ENCODE measurements around the gene CBS.
"Not testable (repeated sequence)": the region's sequence is repeated elsewhere in the genome, so short reads cannot be mapped to it uniquely, and the experiment has no call there.

Gene CBS

DNA sequence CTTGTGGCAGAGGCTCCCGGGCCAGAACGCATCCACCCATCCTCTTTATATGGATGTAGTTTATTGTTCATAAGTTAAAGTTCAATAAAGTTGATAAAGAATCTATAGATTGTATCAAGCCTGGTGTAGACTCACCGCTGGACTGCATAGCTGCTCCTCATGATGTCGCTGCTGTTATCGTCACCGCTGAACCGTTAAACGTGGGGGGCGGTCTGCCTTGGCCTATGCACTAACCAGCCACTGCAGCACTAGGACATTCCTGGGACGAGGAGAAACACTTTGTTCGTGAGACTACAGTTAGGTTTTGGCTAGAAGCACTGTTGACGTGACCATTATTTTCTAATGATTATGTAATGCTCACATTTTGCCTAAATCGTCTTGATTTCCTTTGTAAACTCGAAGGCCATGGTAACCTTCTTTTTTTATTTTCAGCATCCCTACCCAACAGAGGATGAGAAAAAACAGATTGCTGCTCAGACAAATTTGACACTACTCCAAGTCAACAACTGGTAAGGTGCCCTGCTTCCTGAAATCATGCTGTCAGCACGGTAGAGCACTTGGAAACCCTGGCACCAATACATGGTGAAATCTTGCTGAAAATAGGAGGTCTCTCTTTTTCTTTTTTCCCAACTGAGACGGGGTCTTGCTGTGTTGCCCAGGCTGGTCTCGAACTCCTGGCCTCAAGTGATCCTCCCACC, 51.0 kb downstream of the CBS start:
- DNase-seq (ENCODE audit: low spot score): no peak

GRCh38 chr21:43023175-43023574, 52.5 kb downstream of the CBS start:
- no peak for DNase-seq (ENCODE audit: low spot score)

GRCh38 chr21:43021756-43022600, 53.7 kb downstream of the CBS start:
- no peak for DNase-seq (ENCODE audit: low spot score)

- no peak for DNase-seq (ENCODE audit: low spot score)
Observed at GRCh38 chr21:43021191-43021590, 54.4 kb downstream of the CBS start.

DNA sequence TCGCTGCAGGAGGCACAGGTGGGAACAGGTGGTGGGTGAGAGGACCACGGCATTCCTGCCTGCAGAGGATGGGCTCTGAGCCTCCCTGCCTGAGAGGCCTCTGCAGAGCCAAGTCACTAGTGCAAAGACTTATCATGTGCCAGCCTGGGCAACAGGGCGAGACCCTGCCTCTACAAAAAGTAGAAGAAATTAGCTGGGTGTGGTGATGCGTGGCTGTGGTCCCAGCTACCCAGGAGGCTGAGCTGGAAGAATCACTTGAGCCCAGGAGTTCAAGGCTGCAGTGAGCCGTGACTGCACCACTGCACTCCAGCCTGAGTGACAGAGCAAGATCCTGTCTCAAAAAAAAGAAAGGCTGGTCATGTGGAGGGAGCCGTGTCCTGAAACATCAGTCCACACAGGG, 54.9 kb downstream of the CBS start:
- no peak for DNase-seq (ENCODE audit: low spot score)

DNA sequence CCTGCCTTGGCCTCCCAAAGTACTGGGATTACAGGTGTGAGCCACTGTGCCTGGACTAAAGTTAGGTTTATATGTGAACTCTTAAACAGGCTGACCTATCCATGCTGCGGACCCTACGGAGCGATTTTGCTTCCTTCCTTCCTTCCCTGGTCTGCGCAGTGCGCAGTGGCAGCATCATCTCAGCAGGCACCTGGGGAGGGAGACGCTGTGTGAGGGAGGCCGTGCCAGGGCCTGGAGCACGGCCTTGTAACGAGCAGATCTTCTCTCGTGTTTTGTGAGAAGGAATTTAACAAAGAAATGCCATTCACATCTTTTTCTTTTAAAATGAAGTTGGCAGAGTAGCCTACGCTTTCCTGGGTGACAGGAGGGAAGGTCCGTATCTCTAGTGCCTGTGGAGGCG, 55.5 kb downstream of the CBS start:
- no peak for DNase-seq (ENCODE audit: low spot score)

DNA sequence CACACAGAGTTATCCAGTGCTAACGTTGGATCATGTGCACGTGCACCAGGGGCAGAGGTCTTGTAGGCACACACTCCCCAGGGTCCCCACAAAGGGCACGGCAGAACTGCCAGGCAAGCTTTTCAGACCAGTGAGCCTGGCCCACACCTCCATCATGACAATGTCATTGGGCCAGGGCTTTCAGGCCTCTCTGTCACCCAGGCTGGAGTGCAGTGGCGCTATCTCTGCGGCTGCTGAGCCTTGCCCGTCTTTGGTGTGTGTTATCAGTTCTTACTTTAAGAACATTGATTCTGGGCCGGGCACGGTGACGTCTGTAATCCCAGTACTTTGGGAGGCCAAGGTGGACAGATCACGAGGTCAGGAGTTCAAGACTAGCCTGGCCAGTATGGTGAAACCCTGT, 57.1 kb downstream of the CBS start:
- DNase-seq (ENCODE audit: low spot score): no peak

DNA sequence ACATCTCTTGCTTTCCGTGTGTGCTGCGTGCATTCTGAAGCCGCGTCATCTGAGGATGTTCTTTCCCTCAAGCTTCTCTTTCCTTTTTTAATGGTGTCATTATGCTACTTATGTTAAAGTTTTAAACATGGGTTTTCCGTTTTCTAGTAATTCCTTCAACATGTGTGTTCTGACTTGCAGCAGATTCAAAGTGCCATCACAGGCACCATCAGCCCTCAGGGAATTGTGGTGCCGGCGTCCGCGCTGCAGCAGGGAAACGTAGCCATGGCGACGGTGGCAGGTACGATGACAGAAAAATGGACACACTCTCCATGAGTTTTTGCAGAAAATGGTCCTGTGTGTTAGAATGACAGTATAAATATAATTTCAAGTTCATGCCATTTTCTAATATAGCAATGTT, 58.9 kb downstream of the CBS start:
- DNase-seq (ENCODE audit: low spot score): no peak

DNA sequence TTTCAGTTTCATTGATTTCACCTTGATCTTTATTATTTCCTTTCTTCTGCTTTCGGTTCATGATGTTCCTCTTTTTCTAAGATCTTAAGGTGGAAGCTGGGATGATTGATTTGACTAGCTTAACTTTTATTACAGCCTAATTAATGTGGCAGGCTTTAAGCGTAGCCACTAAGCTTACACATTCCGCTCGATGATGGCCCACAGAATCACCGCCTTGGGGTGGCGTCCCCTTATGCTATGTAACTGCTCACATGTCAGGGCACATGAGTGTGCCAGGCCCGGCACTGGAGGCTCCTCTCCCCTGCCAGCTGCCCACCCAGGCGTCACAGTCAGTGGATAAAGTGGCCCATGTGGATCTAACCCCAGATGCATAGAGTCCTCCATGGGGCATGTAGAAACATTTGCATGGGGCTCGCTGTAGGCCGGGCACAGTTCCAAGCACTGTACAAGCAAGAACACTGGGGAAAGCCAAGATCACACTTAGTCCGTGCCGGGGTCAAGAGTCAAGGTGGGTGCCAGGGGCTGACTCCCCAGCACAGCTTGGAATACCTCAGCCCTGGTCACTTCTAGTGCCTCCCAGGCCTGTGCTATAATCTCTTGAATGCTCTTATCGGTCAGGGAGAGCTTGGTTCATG, 59.6 kb downstream of the CBS start:
- DNase-seq (ENCODE audit: low spot score): no peak

GRCh38 chr21:43012596-43012995, 63.0 kb downstream of the CBS start:
- no peak for DNase-seq (ENCODE audit: low spot score)

DNA sequence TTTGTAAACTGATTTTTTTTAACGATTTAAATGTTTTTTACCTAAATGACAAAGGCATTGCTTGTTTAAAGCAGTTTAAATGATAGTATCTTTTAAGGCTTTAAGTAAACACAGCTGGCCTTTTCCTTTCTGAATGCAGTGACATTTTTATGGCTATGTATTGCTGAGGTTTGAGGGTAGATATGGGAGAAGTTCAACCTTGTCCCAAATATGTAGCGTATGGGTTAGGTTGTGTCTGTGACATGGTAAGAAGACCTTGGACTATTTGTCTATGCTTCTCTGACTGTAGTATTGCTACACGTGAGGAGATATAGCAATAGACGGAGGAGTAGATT, 68.8 kb downstream of the CBS start:
- no peak for DNase-seq (ENCODE audit: low spot score)

GRCh38 chr21:43006051-43006873, 69.4 kb downstream of the CBS start:
- DNase-seq (ENCODE audit: low spot score): not testable (repeated sequence)

- DNase-seq (ENCODE audit: low spot score): no peak
Observed at GRCh38 chr21:43005635-43006034, 70.0 kb downstream of the CBS start.

- no peak for DNase-seq (ENCODE audit: low spot score)
Observed at GRCh38 chr21:43004926-43005325, 70.7 kb downstream of the CBS start.
